ENCODE results near the gene CATSPER1. TPM values are rescaled to one million over a fixed set of nuclear protein-coding genes. Genes with fewer than 3 reads are reported as not detected.

Gene CATSPER1
- total RNA-seq, 1 donor from 2014 or later, result 0.45 TPM

DNA sequence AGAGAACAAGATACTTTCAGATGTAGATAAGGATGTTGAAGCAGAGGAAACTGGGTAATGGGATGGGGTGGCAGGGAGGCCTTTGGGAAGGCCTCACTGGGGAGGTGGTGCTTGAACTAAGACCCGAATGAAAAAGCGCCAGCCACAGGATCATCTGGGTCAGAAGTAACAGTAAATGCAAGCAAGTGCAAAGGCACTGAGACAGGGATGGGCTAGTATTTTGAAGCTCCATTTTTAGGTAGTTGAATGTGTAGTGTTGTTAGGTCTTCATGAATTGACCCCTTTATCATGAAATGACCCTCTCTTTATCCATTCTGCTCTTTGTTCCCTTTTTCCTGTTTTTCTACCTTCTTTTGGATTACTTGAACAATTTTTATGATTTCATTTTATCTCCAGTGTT, 37.6 kb upstream of the CATSPER1 start:
- Histone ChIP-seq H3K36me3 (ENCODE audit: insufficient read depth, low read length) (peaks cover 88% of the 10 kb centered on the region), H3K9me3 (ENCODE audit: insufficient read depth, low read depth, low read length) (no peaks in the 10 kb centered on the region), H3K4me1 (ENCODE audit: insufficient read depth, low read length) (peaks cover 6% of the 10 kb centered on the region), H3K4me2 (ENCODE audit: low read length) (no peak overlapping the region), H3K27ac (ENCODE audit: low read depth, low read length) (no peak overlapping the region), H4K20me1 (ENCODE audit: insufficient read depth, low read length) (peaks cover 75% of the 10 kb centered on the region), H2AFZ (ENCODE audit: low read depth, low read length) (no peak overlapping the region), H3K27me3 (ENCODE audit: insufficient read depth, low read length) (no peaks in the 10 kb centered on the region), H3K79me2 (ENCODE audit: insufficient read depth, low read length) (peaks cover 44% of the 10 kb centered on the region), H3K4me3 (ENCODE audit: insufficient read depth, low read depth, low read length) (no peak overlapping the region), H3K9ac (ENCODE audit: low read length) (no peak overlapping the region)
- no peaks in the 10 kb centered on the region for H3K27me3 Mint-ChIP-seq (ENCODE audit: low read depth, unreplicated experiment)
- H3K4me1 Mint-ChIP-seq (ENCODE audit: low read depth, unreplicated experiment), result peaks cover 14% of the 10 kb centered on the region
- FAIRE-seq (no peak), DNase-seq (ENCODE audit: low read depth) (no peak)
- H3K27ac Mint-ChIP-seq (ENCODE audit: unreplicated experiment), result no peak overlapping the region
- TF ChIP-seq EZH2 (IDR thresholded peaks at IDR 0.05; ENCODE audit: insufficient read depth, low read length), result no peak
- TF ChIP-seq, protein P1, sequence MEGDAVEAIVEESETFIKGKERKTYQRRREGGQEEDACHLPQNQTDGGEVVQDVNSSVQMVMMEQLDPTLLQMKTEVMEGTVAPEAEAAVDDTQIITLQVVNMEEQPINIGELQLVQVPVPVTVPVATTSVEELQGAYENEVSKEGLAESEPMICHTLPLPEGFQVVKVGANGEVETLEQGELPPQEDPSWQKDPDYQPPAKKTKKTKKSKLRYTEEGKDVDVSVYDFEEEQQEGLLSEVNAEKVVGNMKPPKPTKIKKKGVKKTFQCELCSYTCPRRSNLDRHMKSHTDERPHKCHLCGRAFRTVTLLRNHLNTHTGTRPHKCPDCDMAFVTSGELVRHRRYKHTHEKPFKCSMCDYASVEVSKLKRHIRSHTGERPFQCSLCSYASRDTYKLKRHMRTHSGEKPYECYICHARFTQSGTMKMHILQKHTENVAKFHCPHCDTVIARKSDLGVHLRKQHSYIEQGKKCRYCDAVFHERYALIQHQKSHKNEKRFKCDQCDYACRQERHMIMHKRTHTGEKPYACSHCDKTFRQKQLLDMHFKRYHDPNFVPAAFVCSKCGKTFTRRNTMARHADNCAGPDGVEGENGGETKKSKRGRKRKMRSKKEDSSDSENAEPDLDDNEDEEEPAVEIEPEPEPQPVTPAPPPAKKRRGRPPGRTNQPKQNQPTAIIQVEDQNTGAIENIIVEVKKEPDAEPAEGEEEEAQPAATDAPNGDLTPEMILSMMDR (IDR thresholded peaks at IDR 0.05; ENCODE audit: insufficient read depth, low read depth, low read length), result no peak
- peaks cover 29% of the 10 kb centered on the region for H3K36me3 Mint-ChIP-seq (ENCODE audit: low read depth, unreplicated experiment)
- H3K9me3 Mint-ChIP-seq (ENCODE audit: unreplicated experiment), result no peaks in the 10 kb centered on the region
- H3K4me3 Mint-ChIP-seq (ENCODE audit: unreplicated experiment), result no peak overlapping the region

DNA sequence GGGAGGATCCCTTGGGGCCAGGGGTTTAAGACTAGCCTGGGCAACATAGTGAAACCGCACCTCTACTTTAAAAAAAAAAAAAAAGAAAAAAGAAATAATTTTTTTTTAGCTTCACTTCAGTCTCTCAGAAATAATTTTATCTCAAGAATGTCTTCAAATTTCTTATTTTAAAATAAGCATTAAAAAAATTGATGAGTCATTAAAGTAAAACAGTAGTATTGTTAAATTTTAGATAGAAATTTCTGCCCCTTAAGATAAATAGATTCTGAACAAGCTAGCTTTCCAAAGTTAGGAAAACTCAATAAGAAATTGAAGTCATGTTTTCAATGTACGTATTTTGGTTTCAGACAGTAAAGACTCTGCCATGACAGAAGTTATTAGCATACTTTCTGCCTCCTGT, 36.1 kb upstream of the CATSPER1 start:
- Histone ChIP-seq H3K9ac (ENCODE audit: low read length) (no peak overlapping the region), H3K27ac (ENCODE audit: low read depth, low read length) (no peak overlapping the region), H3K4me3 (ENCODE audit: insufficient read depth, low read depth, low read length) (no peak overlapping the region), H2AFZ (ENCODE audit: low read depth, low read length) (no peak overlapping the region), H3K27me3 (ENCODE audit: insufficient read depth, low read length) (no peaks in the 10 kb centered on the region), H3K36me3 (ENCODE audit: insufficient read depth, low read length) (peaks cover 89% of the 10 kb centered on the region), H4K20me1 (ENCODE audit: insufficient read depth, low read length) (peaks cover 73% of the 10 kb centered on the region), H3K4me1 (ENCODE audit: insufficient read depth, low read length) (no peaks in the 10 kb centered on the region), H3K9me3 (ENCODE audit: insufficient read depth, low read depth, low read length) (no peaks in the 10 kb centered on the region), H3K4me2 (ENCODE audit: low read length) (no peak overlapping the region), H3K79me2 (ENCODE audit: insufficient read depth, low read length) (peaks cover 49% of the 10 kb centered on the region)
- no peaks in the 10 kb centered on the region for H3K27me3 Mint-ChIP-seq (ENCODE audit: low read depth, unreplicated experiment)
- DNase-seq (ENCODE audit: low read depth) (no peak), FAIRE-seq (no peak)
- peaks cover 6% of the 10 kb centered on the region for H3K4me1 Mint-ChIP-seq (ENCODE audit: low read depth, unreplicated experiment)
- H3K36me3 Mint-ChIP-seq (ENCODE audit: low read depth, unreplicated experiment), result peaks cover 31% of the 10 kb centered on the region
- H3K27ac Mint-ChIP-seq (ENCODE audit: unreplicated experiment), result no peak overlapping the region
- no peak overlapping the region for H3K4me3 Mint-ChIP-seq (ENCODE audit: unreplicated experiment)
- no peaks in the 10 kb centered on the region for H3K9me3 Mint-ChIP-seq (ENCODE audit: unreplicated experiment)
- TF ChIP-seq, protein P1 (IDR thresholded peaks at IDR 0.05; ENCODE audit: insufficient read depth, low read depth, low read length), result no peak
- TF ChIP-seq EZH2 (IDR thresholded peaks at IDR 0.05; ENCODE audit: insufficient read depth, low read length), result no peak

DNA sequence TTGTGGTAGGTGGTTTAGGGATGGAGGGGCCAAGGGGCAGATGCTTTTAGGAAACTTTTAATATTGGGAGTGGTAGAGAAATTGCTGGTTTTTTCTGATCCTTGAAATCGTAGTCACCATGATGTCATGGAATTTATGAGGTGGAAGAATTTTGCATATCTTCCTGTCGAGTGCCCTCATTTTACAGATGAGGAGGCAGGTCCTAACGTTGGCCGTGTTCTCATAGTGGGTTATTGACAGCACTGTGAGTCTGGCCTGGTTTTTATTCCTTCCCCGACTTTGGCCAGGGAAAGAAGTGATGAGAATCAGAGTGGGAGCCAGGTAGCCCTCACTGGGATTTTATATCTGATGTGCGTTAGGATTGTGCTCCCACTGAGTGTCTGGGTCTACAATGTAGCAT, 35.0 kb upstream of the CATSPER1 start:
- peaks cover 33% of the 10 kb centered on the region for H3K36me3 Mint-ChIP-seq (ENCODE audit: low read depth, unreplicated experiment)
- no peak for FAIRE-seq

More for the DNA sequence above, 35.0 kb upstream of the CATSPER1 start:
- H3K79me2 ChIP-seq (ENCODE audit: insufficient read depth, low read length), result peaks cover 56% of the 10 kb centered on the region
- no peaks in the 10 kb centered on the region for H3K27me3 ChIP-seq (ENCODE audit: insufficient read depth, low read length)
- no peak for DNase-seq (ENCODE audit: low read depth)
- H3K27ac ChIP-seq (ENCODE audit: low read depth, low read length), result no peak overlapping the region
- H4K20me1 ChIP-seq (ENCODE audit: insufficient read depth, low read length), result peaks cover 69% of the 10 kb centered on the region
- no peak overlapping the region for H2AFZ ChIP-seq (ENCODE audit: low read depth, low read length)
- H3K4me2 ChIP-seq (ENCODE audit: low read length), result no peak overlapping the region
- H3K4me3 ChIP-seq (ENCODE audit: insufficient read depth, low read depth, low read length), result no peak overlapping the region
- TF ChIP-seq EZH2 (IDR thresholded peaks at IDR 0.05; ENCODE audit: insufficient read depth, low read length), result no peak
- TF ChIP-seq, protein P1 (IDR thresholded peaks at IDR 0.05; ENCODE audit: insufficient read depth, low read depth, low read length), result no peak
- H3K9ac ChIP-seq (ENCODE audit: low read length), result no peak overlapping the region
- H3K9me3 ChIP-seq (ENCODE audit: insufficient read depth, low read depth, low read length), result no peaks in the 10 kb centered on the region
- H3K4me3 Mint-ChIP-seq (ENCODE audit: unreplicated experiment), result peak overlapping the region; percentile 31
- no peak overlapping the region for H3K27ac Mint-ChIP-seq (ENCODE audit: unreplicated experiment)
- no peaks in the 10 kb centered on the region for H3K27me3 Mint-ChIP-seq (ENCODE audit: low read depth, unreplicated experiment)
- H3K36me3 ChIP-seq (ENCODE audit: insufficient read depth, low read length), result peaks cover 89% of the 10 kb centered on the region
- H3K9me3 Mint-ChIP-seq (ENCODE audit: unreplicated experiment), result no peaks in the 10 kb centered on the region
- no peaks in the 10 kb centered on the region for H3K4me1 ChIP-seq (ENCODE audit: insufficient read depth, low read length)
- peaks cover 2% of the 10 kb centered on the region for H3K4me1 Mint-ChIP-seq (ENCODE audit: low read depth, unreplicated experiment)

Measured in astrocyte (in vitro differentiated cells and primary cell).